Measurements from ENCODE around the gene ADD3.
"Not testable (repeated sequence)": the region's sequence is repeated elsewhere in the genome, so short reads cannot be mapped to it uniquely, and the experiment has no call there.

ADD3 gene

DNA sequence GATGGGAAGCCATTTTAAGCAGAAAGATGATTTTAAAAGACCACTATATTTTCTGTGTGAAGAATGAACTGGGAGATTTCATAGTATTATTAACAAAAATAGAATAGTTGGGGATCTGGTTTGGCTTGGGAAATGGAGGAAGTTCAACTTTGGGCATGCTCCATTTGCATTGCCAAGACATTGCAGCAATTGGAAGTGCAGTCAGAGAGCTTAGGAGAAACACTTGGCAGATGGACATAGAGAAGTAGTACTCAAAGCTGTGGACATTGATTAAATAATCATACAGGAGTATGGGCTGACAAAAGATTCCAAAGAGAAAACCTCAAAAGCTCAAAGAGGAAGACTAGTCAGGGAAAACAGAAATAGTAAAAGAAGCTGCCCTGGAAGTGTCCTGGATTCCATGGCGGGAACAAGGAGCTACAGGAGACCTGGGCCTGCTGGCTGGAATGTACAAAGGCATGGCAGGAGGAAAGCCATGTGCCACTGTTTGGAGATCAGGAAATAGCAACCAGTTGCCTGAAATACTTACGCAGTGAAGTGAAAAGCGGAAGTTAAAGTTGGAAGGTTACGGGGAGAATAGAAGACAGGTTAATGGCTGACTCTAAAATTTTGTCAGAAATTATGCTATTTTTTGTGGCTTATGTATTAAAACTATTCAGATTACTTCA is 106.0 kb downstream of the ADD3 start:
- no peak for DNase-seq

GRCh38 chr10:110114668-110115067 is 106.9 kb downstream of the ADD3 start:
- not testable (repeated sequence) for DNase-seq

GRCh38 chr10:110115784-110116520 is 108.2 kb downstream of the ADD3 start:
- no peak for DNase-seq

DNA sequence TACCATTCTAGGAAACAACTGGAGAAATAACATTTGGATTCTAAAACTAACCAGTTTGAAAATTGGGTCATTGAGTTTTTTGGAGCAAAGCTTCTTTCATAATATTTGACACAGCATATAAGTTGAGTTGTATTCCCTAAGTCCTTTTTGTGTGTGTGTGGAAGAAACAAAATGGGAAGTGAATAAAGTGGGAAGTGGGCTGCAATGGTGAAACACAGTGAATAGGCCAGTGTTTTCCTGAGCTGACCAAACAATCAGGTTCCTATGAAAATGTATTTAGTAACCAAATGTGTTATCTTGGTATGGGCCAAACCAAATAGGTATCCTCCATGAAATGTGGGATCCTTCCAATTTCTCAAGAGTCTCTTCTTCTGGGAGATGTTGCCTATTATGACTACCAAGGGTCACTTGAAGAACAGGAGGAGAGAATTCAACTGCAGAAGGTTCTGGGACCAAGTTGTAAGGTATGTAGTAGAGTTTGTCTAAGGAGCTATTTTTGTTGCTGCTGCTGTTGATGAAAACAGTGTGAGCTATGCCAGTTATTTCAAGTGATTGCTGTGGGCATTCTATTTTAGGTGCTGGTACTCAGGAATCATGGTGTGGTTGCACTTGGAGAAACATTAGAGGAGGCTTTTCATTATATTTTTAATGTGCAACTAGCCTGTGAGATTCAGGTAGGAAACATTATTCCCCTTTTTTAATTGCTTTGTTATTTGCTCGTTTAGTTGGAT is 111.3 kb downstream of the ADD3 start:
- no peak for DNase-seq

- no peak for DNase-seq
Observed at GRCh38 chr10:110123594-110123993, 115.8 kb downstream of the ADD3 start.

DNA sequence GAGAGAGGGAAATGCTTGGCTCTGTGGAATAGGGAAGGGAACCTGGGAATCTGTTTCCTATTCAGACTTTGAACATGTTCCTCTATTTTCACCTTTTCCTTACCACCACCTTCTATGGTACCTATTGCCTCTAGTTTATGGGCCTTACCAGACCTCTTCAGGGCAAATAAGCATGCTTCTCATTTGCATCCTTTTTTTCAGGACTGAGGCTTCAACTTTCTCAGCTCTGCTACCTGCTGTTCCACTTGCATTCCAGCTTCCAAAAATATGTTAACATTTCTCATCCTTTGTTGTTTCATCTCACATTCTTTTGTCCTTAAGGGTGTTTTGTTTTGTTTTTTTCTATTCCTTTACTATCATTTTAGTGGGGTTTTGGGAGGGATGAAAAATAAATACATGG is 121.7 kb downstream of the ADD3 start:
- no peak for DNase-seq

GRCh38 chr10:110134917-110135316 is 127.1 kb downstream of the ADD3 start:
- no peak for DNase-seq

DNA sequence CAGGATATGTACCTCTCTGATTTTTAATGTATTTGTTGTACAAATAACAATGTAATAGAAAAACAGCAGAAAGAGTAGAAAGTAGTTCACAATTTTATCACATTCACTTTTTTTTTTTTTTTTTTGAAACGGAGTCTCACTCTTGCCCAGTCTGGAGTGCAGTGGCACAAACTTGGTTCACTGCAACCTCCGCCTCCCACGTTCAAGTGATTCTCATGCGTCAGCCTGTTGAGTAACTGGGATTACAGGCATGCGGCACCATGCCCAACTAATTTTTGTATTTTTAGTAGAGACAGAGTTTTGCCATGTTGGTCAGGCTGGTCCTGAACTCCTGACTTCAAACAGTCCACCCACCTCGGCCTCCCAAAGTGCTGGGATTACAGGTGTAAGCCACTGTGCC is 128.1 kb downstream of the ADD3 start:
- DNase-seq: not testable (repeated sequence)

DNA sequence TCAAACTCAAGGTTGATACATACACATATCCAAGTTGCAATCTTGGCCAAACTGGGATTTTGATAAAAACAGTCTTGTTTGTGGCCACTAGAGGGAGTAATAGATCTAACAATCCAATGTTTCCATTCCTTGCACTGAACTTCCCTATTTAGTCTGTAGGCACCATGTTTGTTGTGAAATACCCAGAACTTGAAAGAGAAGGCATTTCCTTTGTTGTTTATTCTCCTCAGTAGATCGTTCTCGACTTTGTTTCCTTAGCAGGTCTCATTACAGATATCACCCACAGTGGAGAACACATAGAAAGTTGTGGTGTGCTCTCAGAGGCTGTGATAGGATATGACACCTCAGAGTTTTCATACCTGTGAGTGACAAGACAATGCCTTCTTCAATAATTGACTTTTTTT is 129.4 kb downstream of the ADD3 start:
- no peak for DNase-seq

- no peak for DNase-seq
Observed at GRCh38 chr10:110138197-110138812, 130.5 kb downstream of the ADD3 start.

- no peak for DNase-seq
Observed at GRCh38 chr10:110141185-110141584, 133.4 kb downstream of the ADD3 start.

- no peak for DNase-seq
Observed at GRCh38 chr10:110141871-110142635, 134.3 kb downstream of the ADD3 start.

GRCh38 chr10:110142965-110143364 is 135.2 kb downstream of the ADD3 start:
- DNase-seq: no peak

- DNase-seq: no peak
Observed at GRCh38 chr10:110144507-110144906, 136.7 kb downstream of the ADD3 start.

DNA sequence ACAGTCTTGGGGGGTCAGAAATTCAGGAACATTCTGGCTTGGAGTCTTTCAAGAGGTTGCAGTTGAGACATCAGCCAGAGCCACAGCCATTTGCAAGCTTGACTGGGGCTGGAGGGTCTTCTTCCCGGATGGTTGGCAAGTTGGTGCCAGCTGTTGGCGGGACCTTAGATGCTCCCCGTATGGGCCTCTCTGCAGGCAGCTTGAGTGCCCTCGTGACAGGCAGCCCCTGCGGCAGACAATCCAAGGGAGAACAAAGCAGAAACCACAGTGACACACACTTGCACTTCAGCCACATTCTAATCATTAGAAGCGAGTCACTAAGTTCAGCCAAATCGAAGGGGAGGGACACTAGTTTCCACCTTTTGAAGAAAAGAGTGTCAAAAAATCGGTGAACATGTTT is 140.2 kb downstream of the ADD3 start:
- no peak for DNase-seq

DNA sequence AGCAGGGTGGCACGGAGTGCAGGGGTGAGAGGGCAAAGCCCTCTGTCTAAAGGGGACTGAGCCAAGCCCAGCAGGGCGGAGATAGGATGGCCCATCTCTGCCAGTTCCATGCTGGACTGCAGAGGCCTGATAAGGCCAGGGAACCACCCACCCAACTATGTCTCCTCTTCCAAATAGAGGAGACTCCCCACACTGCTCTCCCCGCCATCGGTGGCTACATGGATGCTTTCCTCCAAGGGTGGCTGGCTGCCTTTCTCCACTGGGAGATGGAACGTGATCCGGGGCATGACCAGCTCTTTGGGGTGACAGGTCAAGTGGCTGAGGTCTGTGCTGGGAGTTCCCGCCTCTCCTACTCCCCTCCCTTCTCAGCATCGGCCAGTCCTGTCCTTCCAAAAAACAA is 141.5 kb downstream of the ADD3 start:
- DNase-seq: no peak

- DNase-seq: no peak
Observed at GRCh38 chr10:110150046-110150445, 142.3 kb downstream of the ADD3 start.

- no peak for DNase-seq
Observed at GRCh38 chr10:110150981-110151380, 143.2 kb downstream of the ADD3 start.

- DNase-seq: no peak
Observed at GRCh38 chr10:110151467-110151866, 143.7 kb downstream of the ADD3 start.

- DNase-seq: no peak
Observed at GRCh38 chr10:110151971-110152370, 144.2 kb downstream of the ADD3 start.

GRCh38 chr10:110153396-110153795 is 145.6 kb downstream of the ADD3 start:
- no peak for DNase-seq

GRCh38 chr10:110156046-110156445 is 148.3 kb downstream of the ADD3 start:
- DNase-seq: no peak
